Lower leg skin (tissue), 3 donors: ENCODE data around the gene POLR2B.

ENCODE experiments used
- CTCF ChIP-seq, 3 donors: fragments of 450-650 bp; IDR thresholded peaks; one replicate each; pipeline ENCODE4 v1.5.1; 2016; ENCODE audit warnings: antibody characterized with exemption in 3 of 3, mild to moderate bottlenecking in 3 of 3, moderate library complexity in 2 of 3
- POLR2A ChIP-seq, 2 donors: fragments of 450-650 bp; IDR thresholded peaks; one replicate each; pipeline ENCODE4 v1.6.1; 2016 to 2017; ENCODE audit warnings: antibody characterized with exemption in 2 of 2, mild to moderate bottlenecking in 1 of 2, moderate library complexity in 1 of 2

GRCh38 chr4:57061395-57061794, 82.7 kb downstream of the POLR2B start:
- TF ChIP-seq POLR2A (IDR thresholded peaks at IDR 0.05), result no peak
- no peak for TF ChIP-seq CTCF (IDR thresholded peaks at IDR 0.05)
